Lower leg skin (tissue), 4 donors: ENCODE measurements around the gene TMEM151B. TPM values are rescaled to one million over a fixed set of nuclear protein-coding genes. Genes with fewer than 3 reads are reported as not detected.

ENCODE experiments used
- DNase-seq, 2 donors: peaks; one replicate each; pipeline ENCODE4 v3.0.0-alpha.2; 2019; ENCODE audit warnings: low spot score in 2 of 2
- H3K4me3 ChIP-seq: fragments of 200-600 bp; sonication (generic); 2 replicates; pipeline ENCODE4 v1.5.1; 2017; ENCODE audit warnings: mild to moderate bottlenecking, low read depth; ENCODE audit not compliant: poor library complexity, severe bottlenecking
- CTCF ChIP-seq, 3 donors: fragments of 450-650 bp; IDR thresholded peaks; one replicate each; pipeline ENCODE4 v1.5.1; 2016; ENCODE audit warnings: antibody characterized with exemption in 3 of 3, mild to moderate bottlenecking in 3 of 3, moderate library complexity in 2 of 3
- POLR2A ChIP-seq, 2 donors: fragments of 450-650 bp; IDR thresholded peaks; one replicate each; pipeline ENCODE4 v1.6.1; 2016 to 2017; ENCODE audit warnings: antibody characterized with exemption in 2 of 2, mild to moderate bottlenecking in 1 of 2, moderate library complexity in 1 of 2
- WGBS, 2 donors: methylation state at CpG; one replicate each; pipeline ENCODE4 v1.1.5; 2018; 5-methylcytosine and 5-hydroxymethylcytosine counted together
- intact Hi-C: fragments of 100-400 bp; cut with DNase I; formaldehyde crosslinking; loops from one replicate; pipeline ENCODE4 v1.15.0; 2023; ENCODE audit warnings: low total_unique reads
- total RNA-seq, 4 donors: library from RNA; depleted of rRNA; stranded (reverse); fragments of >200 nt; gene quantifications; one replicate each; pipeline ENCODE4 v1.1.0, GENCODE V29; 2016

TMEM151B gene
- total RNA-seq, 4 donors from 2014 or later, result 0.10 to 0.42 TPM; not detected in 2

GRCh38 chr6:44272999-44273566 is 2.8 kb downstream of the TMEM151B start:
- DNase-seq, result no peak
- WGBS, 2 donors, result 82 to 83% methylated on average over 20 to 23 of the region's 23 CpGs
- intact Hi-C loops, result loop anchor here (5.0 kb wide), 1 partner anchor 64 kb away; no protein-coding TSS in a partner anchor

GRCh38 chr6:44273617-44274016 is 3.4 kb downstream of the TMEM151B start:
- intact Hi-C loops, result loop anchor here (5.0 kb wide), 1 partner anchor 64 kb away; no protein-coding TSS in a partner anchor
- no peak for DNase-seq
- TF ChIP-seq POLR2A (IDR thresholded peaks at IDR 0.05) (no peak), CTCF (IDR thresholded peaks at IDR 0.05) (no peak)
- 54 to 62% methylated on average over 1 of the region's 1 CpG for WGBS, 2 donors
- no peak overlapping the region for H3K4me3 ChIP-seq

More at GRCh38 chr6:44272999-44273566, 2.8 kb downstream of the TMEM151B start:
- TF ChIP-seq POLR2A (IDR thresholded peaks at IDR 0.05), result no peak
- TF ChIP-seq CTCF (IDR thresholded peaks at IDR 0.05), result no peak
- H3K4me3 ChIP-seq, result no peak overlapping the region

GRCh38 chr6:44275271-44275748 is 5.1 kb downstream of the TMEM151B start:
- TF ChIP-seq POLR2A (IDR thresholded peaks at IDR 0.05) (no peak), CTCF (IDR thresholded peaks at IDR 0.05) (no peak)
- intact Hi-C loops, result no loop called here

GRCh38 chr6:44275749-44276648 is 5.7 kb downstream of the TMEM151B start:
- WGBS, 2 donors, result 13 to 47% methylated on average over 41 to 42 of the region's 109 CpGs
- TF ChIP-seq POLR2A (IDR thresholded peaks at IDR 0.05), result no peak
- TF ChIP-seq CTCF (IDR thresholded peaks at IDR 0.05), result no peak
- H3K4me3 ChIP-seq, result no peak overlapping the region
- intact Hi-C loops, result no loop called here
- no peak for DNase-seq

More at GRCh38 chr6:44275271-44275748, 5.1 kb downstream of the TMEM151B start:
- 90 to 93% methylated on average over 45 to 59 of the region's 59 CpGs for WGBS, 2 donors
- no peak for DNase-seq
- H3K4me3 ChIP-seq, result no peak overlapping the region

GRCh38 chr6:44276667-44277640 is 6.7 kb downstream of the TMEM151B start:
- intact Hi-C loops, result no loop called here
- no peak for DNase-seq
- TF ChIP-seq POLR2A (IDR thresholded peaks at IDR 0.05) (no peak), CTCF (IDR thresholded peaks at IDR 0.05) (no peak)
- 78 to 88% methylated on average over 23 of the region's 23 CpGs for WGBS, 2 donors
- H3K4me3 ChIP-seq, result no peak overlapping the region
